D721Med (cell line): ENCODE measurements around the gene LRG1.

Experiments
- DNase-seq: peaks from one replicate; pipeline ENCODE4 v3.0.0; 2011; ENCODE audit warnings: low spot score; ENCODE audit not compliant: insufficient read length
- FAIRE-seq: peaks from 2 replicates; lab custom pipeline; 2011; peaks lifted over from hg19 to GRCh38; lab: Jason Lieb, UNC
- CTCF ChIP-seq: IDR thresholded peaks from 2 replicates; pipeline ENCODE4 v1.5.1; 2012; ENCODE audit warnings: mild to moderate bottlenecking, control low read depth; ENCODE audit not compliant: insufficient read depth; ENCODE audit errors: missing control alignments

Gene LRG1

GRCh38 chr19:4521170-4521887 is 18.5 kb downstream of the LRG1 start:
- TF ChIP-seq CTCF = no peak
- no peak for FAIRE-seq

GRCh38 chr19:4519521-4520277 is 20.1 kb downstream of the LRG1 start:
- FAIRE-seq = no peak
- DNase-seq = no peak
- TF ChIP-seq CTCF = no peak

More at GRCh38 chr19:4521170-4521887, 18.5 kb downstream of the LRG1 start:
- no peak for DNase-seq

DNA sequence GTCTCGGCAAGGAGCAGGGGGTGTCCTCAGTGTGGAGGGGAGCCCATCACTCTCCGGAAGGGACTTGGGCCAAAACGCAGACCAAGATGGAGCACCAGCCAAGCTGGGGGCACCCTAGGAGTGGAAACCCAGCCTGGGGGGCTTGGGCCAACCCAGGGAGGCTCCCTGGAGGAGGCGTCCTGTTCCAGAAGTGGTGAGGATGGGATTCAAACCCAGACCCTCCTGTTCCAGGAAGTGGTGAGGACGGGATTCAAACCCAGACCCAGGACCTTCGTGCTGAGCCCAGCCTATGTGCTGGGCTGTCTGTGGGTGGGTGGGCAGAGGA is 20.7 kb downstream of the LRG1 start:
- FAIRE-seq (no peak), DNase-seq (no peak)
- TF ChIP-seq CTCF = no peak

DNA sequence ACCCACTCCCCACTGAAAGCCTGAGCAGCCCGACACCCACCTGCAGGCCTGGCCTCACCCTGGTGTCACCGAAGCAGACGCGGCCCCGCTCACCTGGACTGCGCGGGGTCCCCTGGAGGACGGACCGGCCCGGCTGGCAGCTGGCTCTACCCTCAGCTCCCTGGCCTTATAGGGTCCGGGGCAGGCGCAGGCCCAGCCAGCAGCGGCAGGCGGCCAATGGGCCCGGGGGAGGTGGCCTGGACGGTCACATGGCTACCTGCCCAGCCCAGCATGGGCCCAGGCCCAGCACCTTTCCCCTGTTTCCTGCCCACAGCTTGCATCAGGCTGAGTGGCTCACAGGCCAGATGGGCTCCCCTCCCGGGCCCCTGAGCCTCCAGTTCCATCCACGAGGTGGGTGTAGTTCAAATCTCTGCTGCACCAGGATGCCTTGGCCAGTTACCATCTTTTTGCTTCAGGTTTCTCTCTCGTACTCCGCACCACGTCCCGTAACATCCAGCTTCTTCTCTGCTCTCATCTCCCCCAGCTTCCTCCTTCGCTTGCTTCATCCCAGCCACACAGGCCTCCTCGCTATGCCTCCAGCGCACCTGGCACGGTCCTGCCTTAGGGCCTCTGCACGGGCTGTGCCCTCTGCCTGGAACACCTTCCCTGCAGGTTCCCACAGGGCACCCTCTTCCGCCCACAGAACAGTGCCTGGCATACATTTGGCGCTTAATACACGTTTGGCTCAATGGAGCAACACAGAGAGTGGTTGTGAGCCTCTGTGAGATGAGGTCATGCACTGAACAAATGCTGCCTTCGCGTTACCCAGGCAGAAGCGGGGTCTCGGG is 21.3 kb downstream of the LRG1 start, which contains the start of gene PLIN4:
Gene PLIN4 (minus strand): TSS at position 142 of the 827 bp plus-strand sequence. CDS start 214 bp downstream, outside the sequence.
- no peak for TF ChIP-seq CTCF
- FAIRE-seq (no peak), DNase-seq (no peak)

DNA sequence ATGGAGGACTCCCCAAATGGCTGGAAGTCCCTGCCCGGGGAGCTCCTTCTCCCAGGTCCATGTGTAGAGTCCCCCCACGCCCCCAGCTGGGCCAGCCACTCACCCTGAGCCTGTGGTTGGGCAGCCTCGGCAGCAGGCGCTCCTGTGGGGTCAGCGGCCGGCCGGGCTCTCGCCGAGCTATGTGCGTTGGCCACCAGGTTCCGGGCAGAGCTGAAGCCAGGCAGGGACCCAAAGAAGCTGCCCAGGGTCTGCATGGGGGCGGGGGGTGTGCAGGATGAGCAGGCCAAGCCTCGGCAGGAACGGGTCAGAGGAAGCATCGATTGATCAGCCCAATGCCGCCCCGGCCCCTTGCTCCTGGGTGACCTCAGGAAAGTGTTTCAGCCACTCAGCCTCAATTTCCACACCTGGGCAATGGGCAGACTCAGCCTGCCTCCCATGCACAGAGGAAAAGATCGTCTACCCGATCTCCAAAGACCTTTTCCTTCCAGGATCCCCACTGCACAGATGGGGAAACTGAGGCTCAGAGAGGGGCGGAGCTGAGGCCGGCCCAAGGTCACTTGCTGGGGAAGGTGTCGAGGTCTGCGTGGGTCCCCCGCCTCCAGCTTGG is 22.3 kb downstream of the LRG1 start:
- DNase-seq (no peak), FAIRE-seq (no peak)
- TF ChIP-seq CTCF = no peak

DNA sequence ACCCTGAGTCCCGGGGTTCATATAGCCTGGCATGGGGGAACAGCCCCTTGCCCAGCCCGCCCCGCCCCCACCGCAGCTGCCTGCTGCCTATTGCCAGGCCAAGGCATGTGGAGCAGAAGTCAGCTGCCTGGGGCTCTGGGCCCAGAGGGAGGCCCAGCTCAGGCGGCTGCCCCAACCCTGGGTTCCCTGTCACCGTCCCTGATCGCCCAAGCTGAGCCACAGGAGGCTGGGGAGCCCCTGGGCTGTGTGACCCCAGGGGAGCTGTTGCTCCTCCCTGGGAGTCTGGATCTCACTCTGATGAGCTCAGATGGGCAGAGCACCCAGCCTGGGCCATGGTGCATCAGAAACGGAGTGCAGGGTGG is 22.9 kb downstream of the LRG1 start:
- FAIRE-seq (no peak), DNase-seq (no peak)
- no peak for TF ChIP-seq CTCF
